Measurements from ENCODE around the gene CAMKMT.
A peak's percentile ranks its signal among the peaks of the same experiment; 100 is the strongest.

The CAMKMT gene

DNA sequence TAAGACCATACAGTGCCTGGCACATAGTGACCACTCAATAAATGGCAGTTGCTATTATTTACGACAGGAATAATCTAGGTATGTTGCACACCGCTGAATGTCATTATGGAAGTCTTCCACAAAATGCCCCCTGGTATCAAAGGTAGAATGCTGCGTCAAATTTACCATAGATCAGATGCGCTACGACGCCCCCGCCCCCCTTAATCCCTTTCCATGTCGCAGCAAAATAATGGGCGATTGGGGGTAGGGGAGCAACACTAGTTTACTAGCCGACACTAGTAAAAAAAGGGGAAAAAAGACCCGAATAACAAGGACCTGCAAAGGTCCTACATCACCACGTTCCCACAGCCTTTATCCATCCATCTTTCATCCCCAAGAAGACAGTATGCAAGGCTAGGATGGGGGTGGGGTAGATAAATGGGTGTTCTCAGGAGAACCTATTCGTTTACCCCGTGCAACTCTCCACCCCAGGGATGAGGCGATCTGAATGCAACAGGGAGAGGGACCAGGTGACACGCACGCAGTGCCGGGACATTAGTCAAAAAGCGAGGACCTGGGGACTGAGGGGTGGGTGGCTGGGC is 908 bp upstream of the CAMKMT start:
- peak in 3 of 4 experiments; percentile 16 to 31 (median 30) for DNase-seq

DNA sequence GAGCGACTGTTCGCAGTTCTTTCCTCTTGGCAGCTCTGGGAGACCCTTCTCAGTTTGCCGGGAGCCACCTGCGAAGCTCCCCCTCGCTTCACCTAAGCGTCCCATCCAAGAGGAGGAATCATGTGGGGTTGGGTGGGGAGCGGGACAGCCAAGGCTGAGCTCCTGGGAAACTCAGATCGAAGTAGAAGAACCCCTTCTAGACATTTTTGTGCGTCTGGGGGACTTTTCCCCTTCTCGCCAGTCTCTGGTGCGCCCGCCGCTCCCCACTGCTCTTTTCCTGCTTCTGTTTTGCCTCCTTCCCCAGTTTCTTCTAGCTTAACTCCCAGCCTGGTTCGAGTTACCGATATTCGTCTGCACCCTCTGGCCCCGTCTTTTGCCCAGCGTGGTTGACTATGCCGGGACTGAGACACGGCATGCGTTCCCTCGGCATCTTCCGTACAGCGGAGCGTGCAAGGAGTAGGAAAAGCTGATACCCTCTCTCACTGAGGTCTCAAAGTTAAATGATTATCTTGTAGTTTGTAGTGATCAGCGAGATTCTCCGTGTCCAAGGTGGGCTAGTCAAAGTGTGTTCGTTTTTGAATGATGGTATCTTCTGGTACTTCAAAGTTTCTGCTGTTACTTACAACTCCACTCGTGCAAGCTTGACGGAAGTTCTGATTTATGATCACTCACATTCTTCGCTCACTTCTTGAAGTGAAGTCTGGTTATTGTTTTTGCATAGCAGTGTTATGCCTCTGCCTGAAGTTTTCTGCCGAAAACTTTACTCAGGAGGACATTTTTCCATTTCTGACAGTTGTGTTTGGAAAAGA is 664 bp downstream of the CAMKMT start:
- peak; percentile 31 to 54 (median 40) for DNase-seq

DNA sequence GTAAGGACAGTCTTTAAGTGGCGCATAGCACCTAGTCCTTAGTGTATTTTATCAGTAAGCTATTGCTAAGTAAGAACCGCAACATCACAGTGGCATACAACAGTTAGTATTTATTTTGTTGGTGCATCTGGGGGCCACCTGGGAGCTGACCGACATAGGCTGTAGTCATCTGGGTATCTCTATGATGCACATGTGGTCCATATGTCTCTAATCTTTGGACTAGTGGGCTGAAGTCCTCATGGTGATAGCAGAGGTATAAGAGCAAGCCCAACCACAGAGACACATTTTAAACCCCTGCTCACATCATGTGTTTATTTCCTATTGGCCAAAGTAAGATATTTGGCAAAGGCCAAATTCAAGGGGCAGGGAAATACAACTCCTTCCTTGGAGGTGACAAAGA is 2.9 kb downstream of the CAMKMT start:
- DNase-seq: no peak

DNA sequence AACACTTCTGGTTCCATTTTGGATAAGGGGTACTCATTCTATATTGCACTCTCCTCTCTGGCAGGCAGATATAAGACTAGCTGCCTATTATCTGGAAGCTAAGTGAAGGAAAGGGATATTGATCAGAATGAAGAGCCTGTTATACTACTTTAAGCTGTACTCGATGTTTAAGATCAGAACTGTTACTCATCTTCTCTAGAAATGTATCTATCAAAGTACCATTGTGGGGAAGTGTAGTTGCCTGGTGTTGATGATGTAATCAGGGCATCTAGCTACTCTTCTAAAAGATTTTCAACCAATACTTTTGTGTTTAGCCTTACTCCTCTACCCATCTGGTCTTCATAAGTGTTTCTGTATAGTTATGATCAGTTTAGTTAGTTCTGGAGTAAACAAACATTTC is 5.8 kb downstream of the CAMKMT start:
- DNase-seq: no peak

DNA sequence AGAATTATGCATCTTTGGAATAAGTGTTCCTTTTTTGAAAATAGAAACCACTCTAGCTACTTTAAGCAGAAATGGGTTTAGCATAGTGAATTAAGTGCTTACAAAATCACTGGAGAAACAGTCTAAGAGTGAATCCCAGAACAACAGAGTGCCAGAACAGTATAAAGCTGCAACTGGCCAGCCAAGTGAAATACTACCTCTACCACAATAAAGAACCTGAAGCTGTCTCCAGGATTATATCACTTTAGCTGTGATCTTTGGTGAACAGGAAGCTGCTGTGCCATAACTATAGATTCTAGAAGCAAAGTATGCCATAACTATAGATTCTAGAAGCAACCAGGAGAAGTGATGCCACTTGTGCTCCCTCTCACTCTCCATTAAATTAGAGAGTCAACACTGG is 7.6 kb downstream of the CAMKMT start:
- no peak for DNase-seq

DNA sequence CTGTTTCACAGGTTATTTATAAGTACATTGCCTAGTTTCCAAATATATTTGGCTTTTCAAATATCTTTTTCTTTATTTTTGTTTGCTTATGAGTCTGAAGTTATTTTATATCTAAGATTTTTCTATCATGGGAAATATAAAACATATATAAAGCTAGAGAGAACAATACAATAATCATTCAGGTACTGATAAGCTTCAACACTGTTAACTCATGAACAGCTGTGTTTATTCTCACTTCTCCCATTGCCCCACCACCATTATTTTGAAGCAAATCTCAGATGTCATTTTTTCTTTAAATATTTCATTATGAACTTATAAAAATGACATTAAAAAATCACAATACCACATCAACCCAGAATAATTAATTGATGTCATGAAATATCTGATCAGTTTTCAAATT is 9.7 kb downstream of the CAMKMT start:
- no peak for DNase-seq

DNA sequence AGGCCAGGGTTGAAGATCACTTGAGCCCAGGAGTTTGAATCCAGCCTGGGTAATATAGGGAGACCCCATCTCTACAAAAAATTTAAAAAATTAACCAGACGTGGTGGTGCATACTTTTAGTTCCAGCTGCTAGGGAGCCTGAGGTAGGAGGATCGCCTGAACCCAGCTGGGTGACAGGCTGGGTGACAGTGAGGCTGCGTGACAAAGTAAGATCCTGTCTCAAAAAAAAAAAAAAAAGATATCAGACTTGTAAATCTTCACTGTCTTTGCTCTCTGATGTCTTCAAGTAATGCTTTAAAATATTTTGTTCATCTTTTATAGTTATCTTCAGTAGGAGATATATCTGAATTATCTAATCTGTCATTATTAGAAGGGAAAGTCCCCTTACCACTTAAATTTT is 10.5 kb downstream of the CAMKMT start:
- DNase-seq: no peak

DNA sequence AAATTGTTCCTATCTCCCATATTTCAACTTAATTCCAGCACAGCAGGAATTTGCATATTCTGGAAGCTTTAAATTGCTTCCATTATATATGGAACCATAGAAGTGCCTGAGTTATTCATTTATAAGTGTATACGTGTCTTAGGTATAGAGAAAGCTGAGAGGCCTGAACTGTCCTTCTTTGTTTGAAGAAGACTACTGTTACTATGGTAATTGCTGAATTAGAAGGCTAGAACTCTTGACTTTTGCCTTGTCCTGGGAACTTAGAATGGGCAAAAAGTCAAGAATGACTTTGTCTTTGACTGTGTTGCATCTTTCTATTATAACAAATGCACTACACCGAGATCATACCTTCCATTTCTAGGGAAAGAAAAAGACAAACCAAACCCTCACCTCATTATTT is 15.7 kb downstream of the CAMKMT start:
- no peak for DNase-seq

DNA sequence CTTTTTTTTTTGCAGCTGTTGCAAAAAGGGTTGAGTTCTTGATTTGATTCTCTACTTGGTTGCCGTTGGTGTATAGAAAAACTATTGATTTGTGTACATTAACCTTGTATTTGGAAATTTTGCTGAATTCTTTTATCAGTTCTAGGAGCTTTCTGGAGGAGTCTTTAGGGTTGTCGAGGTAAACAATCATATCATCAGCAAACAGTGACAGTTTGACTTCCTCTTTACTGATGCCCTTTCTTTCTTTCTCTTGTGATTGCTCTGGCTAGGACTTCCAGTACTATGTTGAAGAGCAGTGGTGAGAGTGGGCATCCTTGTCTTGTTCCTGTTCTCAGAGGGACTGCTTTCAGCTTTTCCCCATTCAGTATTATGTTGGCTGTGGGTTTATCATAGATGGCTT is 23.5 kb downstream of the CAMKMT start:
- DNase-seq: peak in 2 of 4 experiments; percentile 28 to 47

DNA sequence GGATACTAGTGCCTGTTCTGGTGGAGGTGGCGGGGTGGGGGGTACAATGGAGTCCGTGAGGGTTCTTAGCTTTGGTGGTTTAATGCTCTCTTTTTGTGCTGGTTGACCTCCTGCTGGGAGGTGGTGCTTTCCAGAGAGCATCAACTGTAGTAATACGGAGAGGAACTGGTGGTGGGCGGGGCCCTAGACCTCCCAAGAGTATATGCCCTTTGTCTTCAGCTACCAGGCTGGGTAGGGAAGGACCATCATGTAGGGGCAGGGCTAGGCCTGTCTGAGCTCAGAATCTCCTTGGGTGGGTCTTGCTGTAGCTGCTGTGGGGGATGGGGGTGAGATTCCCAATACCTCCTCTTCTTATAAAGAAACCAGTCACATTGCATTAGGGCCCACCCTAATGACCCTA is 27.1 kb downstream of the CAMKMT start:
- DNase-seq: no peak

DNA sequence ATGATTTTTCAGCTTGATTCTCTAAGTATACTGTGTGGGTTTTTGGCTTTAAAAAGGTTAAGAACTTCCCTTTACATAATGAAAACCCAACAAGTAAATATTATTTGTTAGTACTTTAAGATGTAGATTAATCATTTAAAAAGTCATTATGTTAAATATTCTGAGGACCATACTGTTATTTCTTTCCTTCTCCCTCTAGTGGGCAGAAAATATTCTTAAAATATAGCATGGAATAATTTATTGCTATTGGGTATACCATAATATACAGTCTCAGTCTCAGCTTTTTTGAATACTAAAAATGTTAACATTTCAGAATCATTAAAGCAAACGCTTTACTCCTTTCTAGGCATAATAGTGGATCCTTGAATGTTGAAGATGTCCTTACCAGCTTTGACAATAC is 28.1 kb downstream of the CAMKMT start:
- peak in 1 of 4 experiments; percentile 13 for DNase-seq

DNA sequence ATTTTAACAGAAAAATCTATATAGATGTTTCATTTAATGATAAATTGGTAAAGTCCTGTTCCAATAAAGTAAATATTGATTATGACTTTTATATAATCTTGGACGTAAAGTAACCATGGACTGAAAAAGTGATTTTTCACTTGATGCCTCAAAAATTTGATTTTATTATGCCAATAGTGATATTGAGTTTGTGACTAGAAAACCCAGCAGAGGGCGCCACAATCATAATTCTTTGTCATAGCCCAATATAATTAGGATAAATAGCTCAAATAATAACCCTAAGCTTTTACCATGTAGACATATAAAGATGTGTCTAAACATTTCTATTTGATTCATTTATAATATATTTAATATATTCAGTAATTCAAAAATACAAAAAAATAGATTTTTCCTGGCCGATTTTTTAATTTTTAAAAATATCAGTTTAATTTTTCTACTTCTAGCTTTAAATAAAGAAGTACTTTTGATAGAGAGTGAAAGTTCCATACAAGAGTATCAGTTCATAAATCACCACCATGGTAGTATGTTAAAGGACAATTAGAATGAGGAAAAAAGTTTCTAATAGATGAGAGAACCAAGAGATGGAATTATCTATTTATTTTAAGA is 30.7 kb downstream of the CAMKMT start:
- DNase-seq: peak; percentile 59 to 75 (median 68)

DNA sequence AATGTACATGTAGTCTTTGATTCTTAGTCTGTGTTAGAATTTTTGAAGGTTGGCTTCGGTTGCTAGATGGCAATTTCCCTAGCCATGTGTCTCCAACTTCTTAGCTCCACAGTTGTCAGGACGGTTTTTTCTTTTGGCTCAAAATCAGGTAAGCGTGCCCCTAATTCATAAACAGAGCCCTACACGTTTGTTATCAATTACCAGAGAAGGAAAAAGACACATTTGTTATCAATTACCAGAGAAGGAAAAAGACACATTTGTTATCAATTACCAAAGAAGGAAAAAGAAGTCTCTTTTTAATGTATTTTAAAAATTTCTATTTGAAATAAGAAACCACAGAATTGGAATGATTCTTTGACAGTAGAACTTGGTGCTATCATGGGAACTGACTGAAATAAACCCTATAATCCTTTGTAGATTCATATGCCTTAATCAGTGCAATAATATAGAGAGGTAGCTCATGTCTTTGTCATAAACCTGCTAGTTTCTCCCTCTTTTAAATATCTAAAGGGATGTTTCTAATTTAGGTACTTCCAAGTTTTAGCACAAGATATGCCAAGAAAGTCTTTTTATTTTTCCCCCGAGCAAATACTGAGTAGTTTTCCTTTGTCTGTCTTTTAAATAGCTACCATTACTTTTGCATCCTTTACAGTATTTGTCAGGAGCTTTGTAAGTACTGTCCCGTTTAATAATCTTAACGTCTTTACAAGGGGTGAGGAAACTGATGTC is 35.9 kb downstream of the CAMKMT start:
- DNase-seq: no peak

DNA sequence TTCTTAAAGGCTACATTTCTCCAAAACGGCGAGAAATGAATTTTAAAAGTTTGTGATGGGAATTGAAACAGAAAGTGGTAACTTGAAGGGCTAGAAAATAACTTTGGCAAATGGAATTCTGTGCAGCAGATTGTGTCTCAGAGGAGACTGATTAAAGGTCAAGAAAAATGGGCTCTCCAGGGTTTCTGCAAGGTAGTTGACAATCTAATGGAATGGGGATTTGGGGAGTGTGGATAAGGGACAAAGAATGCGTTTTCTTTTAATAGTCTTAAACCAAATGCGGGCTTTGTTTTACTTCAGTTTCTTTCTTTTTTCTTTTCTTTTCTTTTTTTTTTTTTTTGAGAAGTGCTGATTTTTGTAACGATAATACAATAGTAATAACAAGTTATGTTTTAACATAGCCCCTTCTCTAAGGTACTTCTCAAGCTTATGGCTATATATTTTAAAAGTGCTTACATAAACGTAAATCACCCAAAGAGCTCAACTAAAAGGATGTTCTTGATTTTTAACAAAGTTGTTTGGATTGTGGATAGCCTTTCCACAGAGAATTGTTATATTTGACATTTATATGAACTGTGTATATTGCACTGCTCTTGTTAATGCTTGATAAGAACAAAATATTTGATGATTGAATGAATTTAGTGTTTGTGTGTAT is 36.6 kb downstream of the CAMKMT start:
- no peak for DNase-seq

DNA sequence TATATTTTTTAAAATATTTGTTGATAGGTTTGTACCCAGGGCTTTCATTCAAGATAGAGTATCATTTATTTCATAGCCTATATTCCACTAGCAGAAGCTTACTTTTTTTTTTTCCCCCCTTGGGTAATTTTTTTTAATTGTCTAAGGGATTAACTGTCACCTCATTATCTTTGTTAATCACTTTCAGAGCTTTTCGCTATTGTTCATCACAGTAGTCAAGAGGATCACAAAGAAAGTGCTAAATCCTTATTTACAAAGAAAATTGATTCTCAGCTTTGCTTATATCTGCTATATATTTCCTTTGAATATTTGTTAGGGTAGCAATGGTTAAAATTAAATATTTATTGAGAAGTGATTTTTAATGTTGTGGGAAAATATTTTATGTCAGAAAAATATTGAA is 59.0 kb downstream of the CAMKMT start:
- DNase-seq: no peak

DNA sequence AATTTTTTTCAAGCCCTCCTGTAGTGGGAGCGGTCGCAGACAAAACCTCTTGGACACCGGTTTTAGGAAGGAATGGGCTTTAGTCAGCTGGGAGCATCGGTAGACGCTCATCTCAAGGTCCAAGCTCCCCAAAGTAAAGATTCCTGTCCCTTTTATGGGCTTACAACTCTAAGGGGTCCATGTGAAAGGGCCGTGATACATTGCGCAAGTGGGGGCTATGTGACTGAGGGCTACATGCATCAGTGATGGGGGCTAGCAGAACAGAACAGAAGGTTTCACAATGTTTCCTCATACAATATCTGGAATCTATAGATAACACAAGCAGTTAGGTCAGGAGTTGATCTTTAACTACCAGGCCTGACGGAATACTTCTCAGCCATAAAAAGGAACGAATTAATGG is 62.5 kb downstream of the CAMKMT start:
- DNase-seq: no peak

DNA sequence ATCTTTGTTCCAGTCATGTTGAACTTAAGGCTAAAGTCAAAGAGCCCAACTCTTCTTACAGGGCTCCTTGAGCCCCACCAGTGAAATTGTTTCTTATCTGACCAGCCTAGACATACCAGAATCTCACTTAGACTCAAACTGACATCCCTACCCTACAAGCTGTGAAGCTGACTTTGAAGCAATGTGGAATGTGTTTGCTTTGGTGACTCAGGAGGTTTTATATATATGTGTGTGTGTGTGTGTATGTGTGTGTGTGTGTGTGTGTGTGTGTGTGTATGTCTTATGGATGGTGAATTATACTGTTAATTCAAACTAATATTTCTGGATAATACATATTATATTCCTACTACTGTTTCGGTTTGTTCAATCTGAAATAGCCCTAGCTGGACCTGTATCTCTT is 67.3 kb downstream of the CAMKMT start:
- DNase-seq: no peak

DNA sequence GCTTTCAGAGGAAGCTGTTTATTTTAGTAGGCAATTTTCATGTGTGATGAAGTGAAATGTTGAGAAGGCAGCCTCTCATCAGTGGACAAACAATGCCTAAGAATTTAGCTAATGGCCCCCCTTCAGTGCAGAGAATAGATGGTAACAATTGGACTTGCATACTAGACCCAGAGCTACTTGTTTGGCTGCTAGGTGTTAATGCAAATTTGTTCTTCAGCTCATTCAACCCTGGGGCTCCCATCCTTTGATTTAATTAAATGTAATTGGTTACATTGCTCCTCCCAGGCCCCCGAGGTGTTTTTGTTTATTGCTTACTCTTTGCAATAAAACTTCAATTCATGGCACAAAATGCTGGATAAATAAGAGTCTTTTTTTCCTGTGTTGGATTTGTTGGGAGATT is 68.6 kb downstream of the CAMKMT start:
- DNase-seq: no peak

DNA sequence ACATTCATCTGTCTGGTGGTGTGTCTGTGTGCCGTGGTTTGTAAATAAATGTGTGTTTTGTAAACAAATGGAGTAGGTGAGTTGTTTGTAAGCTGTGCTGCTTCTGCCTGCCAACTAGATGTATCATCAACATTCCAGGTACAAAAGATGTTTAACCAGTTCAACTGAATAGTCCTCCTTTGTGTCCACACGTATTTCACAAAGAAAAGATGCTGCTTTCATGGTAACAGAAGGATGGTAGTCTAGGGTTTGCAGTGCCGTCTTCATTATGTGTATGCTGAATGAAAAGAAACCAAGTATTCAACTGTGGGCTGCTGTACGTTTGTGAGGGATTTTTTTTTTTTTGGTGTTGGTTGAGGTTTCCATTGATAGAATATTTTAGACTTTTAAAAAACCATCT is 72.1 kb downstream of the CAMKMT start:
- DNase-seq: no peak

DNA sequence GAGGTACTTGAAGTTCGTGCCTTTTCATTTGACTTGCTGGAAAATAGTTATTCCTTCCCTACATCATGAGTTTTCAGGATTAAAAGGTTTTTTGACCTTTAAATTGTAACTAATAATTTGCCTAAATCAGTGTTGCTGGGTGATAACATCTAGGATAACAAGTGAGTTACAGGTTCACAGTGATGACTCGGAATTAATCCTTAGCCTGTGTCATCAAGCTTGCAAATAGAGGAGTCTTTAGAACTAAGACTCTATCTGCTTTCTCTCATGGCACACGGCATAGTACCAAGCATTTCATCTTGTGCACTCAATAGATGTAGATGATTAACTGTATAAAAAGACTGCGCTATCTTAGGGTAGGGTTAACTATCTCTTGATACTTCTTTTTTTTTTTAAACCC is 79.5 kb downstream of the CAMKMT start:
- no peak for DNase-seq

DNA sequence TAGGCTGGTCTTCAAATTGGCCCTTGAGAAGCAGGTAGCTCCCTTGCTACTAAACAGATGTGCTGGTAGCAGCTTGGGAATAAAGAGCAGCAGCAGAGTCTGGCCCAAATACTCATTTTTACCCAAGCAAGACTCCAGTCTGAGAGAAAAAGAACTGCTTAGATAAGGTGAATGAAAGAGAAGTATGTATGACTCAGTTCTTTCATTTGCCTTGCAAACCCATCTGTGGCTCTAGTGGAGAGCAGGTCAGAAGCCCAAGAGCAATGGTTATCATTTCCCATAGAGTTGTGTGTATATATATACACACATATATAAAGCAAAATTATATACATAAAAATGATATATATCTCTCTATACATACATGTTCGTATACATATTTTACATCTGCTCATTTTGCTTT is 80.3 kb downstream of the CAMKMT start:
- DNase-seq: no peak

DNA sequence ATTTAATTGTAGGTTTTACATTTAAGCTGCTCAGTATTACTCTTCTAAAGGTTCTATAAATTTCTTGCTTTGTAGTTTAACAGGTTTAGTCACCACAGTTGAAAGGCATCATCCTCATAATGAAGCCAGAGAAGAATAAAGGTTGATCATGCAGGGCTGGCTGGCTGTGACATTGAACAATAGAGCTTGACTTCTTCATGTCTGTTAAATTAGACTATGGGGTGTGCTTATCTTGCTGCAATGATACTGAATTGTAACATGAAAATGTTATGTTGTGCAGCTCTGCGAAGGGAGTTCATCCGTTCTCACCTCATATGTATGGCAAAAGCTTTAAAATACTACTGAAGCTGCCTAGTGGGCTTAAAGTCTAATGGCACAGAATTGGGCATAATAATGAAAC is 81.8 kb downstream of the CAMKMT start:
- no peak for DNase-seq

DNA sequence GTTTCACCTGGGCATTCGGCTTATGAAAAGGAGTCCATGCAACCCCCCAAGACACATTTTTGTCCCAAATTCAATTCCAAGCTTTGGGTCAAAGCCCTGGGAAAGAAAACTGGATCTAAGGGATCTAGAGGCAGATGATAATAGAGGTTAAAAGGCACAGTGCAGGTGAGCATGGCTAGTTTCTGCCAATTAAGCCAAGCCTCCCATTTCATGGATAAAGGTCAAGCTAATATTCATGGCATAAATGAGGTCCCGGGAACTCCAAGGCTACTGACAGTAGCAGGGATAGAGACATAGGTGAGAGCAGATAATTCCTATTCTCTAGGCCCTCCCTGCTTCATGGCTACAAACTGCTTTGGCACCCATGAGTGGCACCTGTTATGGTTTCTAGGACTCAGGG is 83.1 kb downstream of the CAMKMT start:
- no peak for DNase-seq
